ENCODE results near the gene POU3F1. TPM values are rescaled to one million over a fixed set of nuclear protein-coding genes. Genes with fewer than 3 reads are reported as not detected.

POU3F1 gene
- total RNA-seq, 1 experiment from 2014 or later = 5.8 TPM

- Histone ChIP-seq H2BK15ac (ENCODE audit: low read depth, low read length) (no peak overlapping the region), H3K14ac (ENCODE audit: insufficient read depth, low read length) (no peak overlapping the region), H3K56ac (ENCODE audit: insufficient read length, low read depth, low read length) (no peak overlapping the region), H4K8ac (replicated peaks; ENCODE audit: insufficient read length, low read depth, low read length) (no peak overlapping the region), H3K18ac (ENCODE audit: insufficient read length, low read depth, low read length) (no peak overlapping the region), H2BK20ac (ENCODE audit: low read depth, low read length, poor library complexity, severe bottlenecking) (no peak overlapping the region), H3K27ac (ENCODE audit: insufficient read length, low read depth, low read length) (no peak overlapping the region), H3K4me2 (ENCODE audit: insufficient read depth, insufficient read length, low read length) (no peak overlapping the region), H3K79me1 (ENCODE audit: insufficient read depth, low read depth, low read length, poor library complexity, severe bottlenecking) (no peaks in the 10 kb centered on the region), H2BK12ac (ENCODE audit: insufficient read length, low read depth, low read length) (no peak overlapping the region), H4K20me1 (ENCODE audit: control insufficient read depth, insufficient read depth, insufficient read length) (no peaks in the 10 kb centered on the region), H2BK120ac (ENCODE audit: low read depth, low read length, poor library complexity, severe bottlenecking) (no peak overlapping the region), H2BK5ac (ENCODE audit: insufficient read length, low read length) (no peak overlapping the region), H3T11ph (ENCODE audit: low read length) (no peak overlapping the region), H4K5ac (ENCODE audit: insufficient read length, low read depth, low read length) (no peak overlapping the region), H2AFZ (ENCODE audit: low read length) (no peak overlapping the region), H3K4ac (ENCODE audit: low read depth, low read length) (no peak overlapping the region), H4K91ac (ENCODE audit: insufficient read length, low read depth, low read length) (no peak overlapping the region), H3K79me2 (ENCODE audit: insufficient read depth, low read length) (no peaks in the 10 kb centered on the region; the same call in 1 of the 2 replicates), H3K9me3 (ENCODE audit: control insufficient read depth, low read depth, low read length) (no peaks in the 10 kb centered on the region), H3K23me2 (ENCODE audit: insufficient read length, low read depth, low read length, poor library complexity, severe bottlenecking) (no peaks in the 10 kb centered on the region), H3K9ac (ENCODE audit: extremely low read depth, insufficient read length, low read length) (no peak overlapping the region), H3K27me3 (ENCODE audit: insufficient read depth, low read length) (no peaks in the 10 kb centered on the region), H3K4me1 (ENCODE audit: insufficient read depth, low read length) (peaks cover 7% of the 10 kb centered on the region; the same call in 1 of the 2 replicates), H2AK5ac (ENCODE audit: insufficient read length, low read length) (no peak overlapping the region), H3K23ac (ENCODE audit: insufficient read length, low read depth, low read length) (no peak overlapping the region)
- no CpG with 5 or more reads among the region's 4 CpGs for WGBS (ENCODE audit: extremely low coverage, insufficient read length, low lambda C conversion rate)
- DNase-seq = no peak
- peaks cover 0 to under 1% of the 10 kb centered on the region in 2 experiments; a peak in 1 of 5 replicates for H3K9me3 Mint-ChIP-seq
- H3K27ac Mint-ChIP-seq = no peak overlapping the region
- peaks cover 0 to 1% (median 0%) of the 10 kb centered on the region in 3 experiments; a peak in 3 of 7 replicates for H3K36me3 Mint-ChIP-seq (ENCODE audit: insufficient read depth in 1 of 3, low read depth in 3 of 3)
- H3K4me1 Mint-ChIP-seq = peaks cover 45 to 50% of the 10 kb centered on the region in 2 experiments
- H3K27me3 Mint-ChIP-seq (ENCODE audit: low read depth) = peaks cover 2% of the 10 kb centered on the region; the same call in 1 of the 2 replicates
- TF ChIP-seq CTCF (conservative IDR thresholded peaks at IDR 0.05) = no peak
- H3K4me3 Mint-ChIP-seq = no peak overlapping the region
Observed at GRCh38 chr1:38055965-38056364, 9.4 kb upstream of the POU3F1 start.

All from H9 (cell line).